GM10266 (cell line): ENCODE results near the gene UBE3B.

Source experiments
- DNase-seq: peaks from one replicate; pipeline ENCODE4 v3.0.0; 2012; ENCODE audit errors: extremely low spot score
- TF ChIP-seq, protein P1 (sequence below): IDR thresholded peaks from 2 replicates; pipeline ENCODE4 v1.5.1; 2012; ENCODE audit warnings: mild to moderate bottlenecking, low read depth; ENCODE audit not compliant: control insufficient read depth, insufficient read depth; ENCODE audit errors: missing control alignments

The UBE3B gene

GRCh38 chr12:109449845-109450532 lies 27.4 kb upstream of the UBE3B start:
- DNase-seq = no peak
- TF ChIP-seq, protein P1, sequence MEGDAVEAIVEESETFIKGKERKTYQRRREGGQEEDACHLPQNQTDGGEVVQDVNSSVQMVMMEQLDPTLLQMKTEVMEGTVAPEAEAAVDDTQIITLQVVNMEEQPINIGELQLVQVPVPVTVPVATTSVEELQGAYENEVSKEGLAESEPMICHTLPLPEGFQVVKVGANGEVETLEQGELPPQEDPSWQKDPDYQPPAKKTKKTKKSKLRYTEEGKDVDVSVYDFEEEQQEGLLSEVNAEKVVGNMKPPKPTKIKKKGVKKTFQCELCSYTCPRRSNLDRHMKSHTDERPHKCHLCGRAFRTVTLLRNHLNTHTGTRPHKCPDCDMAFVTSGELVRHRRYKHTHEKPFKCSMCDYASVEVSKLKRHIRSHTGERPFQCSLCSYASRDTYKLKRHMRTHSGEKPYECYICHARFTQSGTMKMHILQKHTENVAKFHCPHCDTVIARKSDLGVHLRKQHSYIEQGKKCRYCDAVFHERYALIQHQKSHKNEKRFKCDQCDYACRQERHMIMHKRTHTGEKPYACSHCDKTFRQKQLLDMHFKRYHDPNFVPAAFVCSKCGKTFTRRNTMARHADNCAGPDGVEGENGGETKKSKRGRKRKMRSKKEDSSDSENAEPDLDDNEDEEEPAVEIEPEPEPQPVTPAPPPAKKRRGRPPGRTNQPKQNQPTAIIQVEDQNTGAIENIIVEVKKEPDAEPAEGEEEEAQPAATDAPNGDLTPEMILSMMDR = no peak

GRCh38 chr12:109450980-109451379 lies 26.5 kb upstream of the UBE3B start:
- DNase-seq = no peak
- TF ChIP-seq, protein P1 = no peak

GRCh38 chr12:109451400-109451799 lies 26.0 kb upstream of the UBE3B start:
- TF ChIP-seq, protein P1 = no peak
- DNase-seq = no peak

GRCh38 chr12:109452489-109452888 lies 24.9 kb upstream of the UBE3B start:
- TF ChIP-seq, protein P1 = no peak
- no peak for DNase-seq

DNA sequence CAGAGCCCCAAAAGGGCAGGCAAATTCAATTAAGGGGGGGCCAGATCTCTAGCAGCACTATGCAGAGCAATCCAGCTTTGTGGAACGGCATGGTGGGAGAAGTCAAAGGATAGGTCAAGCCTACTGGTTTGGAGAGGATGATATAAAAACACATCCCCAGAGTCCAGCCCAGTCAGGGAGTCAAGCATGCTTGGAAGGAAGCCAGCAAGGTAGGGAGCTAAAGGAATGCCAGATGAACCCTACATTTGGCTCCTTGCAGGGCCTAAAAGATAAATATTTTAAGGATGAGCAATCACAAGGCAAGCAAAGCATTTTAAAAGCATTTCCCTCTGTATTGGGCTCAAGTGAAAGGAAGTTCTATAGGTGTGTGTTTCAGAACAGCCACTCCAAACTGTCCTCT lies 21.7 kb upstream of the UBE3B start:
- DNase-seq = no peak
- TF ChIP-seq, protein P1 = no peak

- DNase-seq = no peak
- TF ChIP-seq, protein P1 = no peak
Measured at GRCh38 chr12:109458086-109458485, 19.3 kb upstream of the UBE3B start.

- TF ChIP-seq, protein P1 = no peak
- DNase-seq = no peak
Measured at GRCh38 chr12:109458771-109459208, 18.6 kb upstream of the UBE3B start.
